ENCODE data around the gene PAH.

The PAH gene

GRCh38 chr12:102957339-102958050 lies 40.5 kb upstream of the PAH start, which contains the start of gene ASCL1:
Gene ASCL1 (plus strand): TSS chr12:102957674. CDS start chr12:102958245, 571 bp downstream.
- peak; percentile 74 for DNase-seq (ENCODE audit: low read depth)
- H3K4me3 ChIP-seq (ENCODE audit: low read depth, low read length) = peak within 1 kb of the TSS; percentile 71
- no peak for TF ChIP-seq CTCF (IDR thresholded peaks at IDR 0.05; ENCODE audit: insufficient read depth, low read depth, low read length, missing control alignments)

- peak overlapping the region; percentile 71 for H3K4me3 ChIP-seq (ENCODE audit: low read depth, low read length)
- TF ChIP-seq CTCF (IDR thresholded peaks at IDR 0.05; ENCODE audit: insufficient read depth, low read depth, low read length, missing control alignments) = no peak
- no peak for DNase-seq (ENCODE audit: low read depth)
Measured at GRCh38 chr12:102956738-102957327, 39.8 kb upstream of the PAH start.

GRCh38 chr12:102955926-102956737 lies 39.1 kb upstream of the PAH start:
- H3K4me3 ChIP-seq (ENCODE audit: low read depth, low read length) = no peak overlapping the region
- no peak for TF ChIP-seq CTCF (IDR thresholded peaks at IDR 0.05; ENCODE audit: insufficient read depth, low read depth, low read length, missing control alignments)
- DNase-seq (ENCODE audit: low read depth) = no peak

- no peak for DNase-seq (ENCODE audit: low read depth)
- no peak overlapping the region for H3K4me3 ChIP-seq (ENCODE audit: low read depth, low read length)
- TF ChIP-seq CTCF (IDR thresholded peaks at IDR 0.05; ENCODE audit: insufficient read depth, low read depth, low read length, missing control alignments) = no peak
Measured at GRCh38 chr12:102954134-102954533, 37.1 kb upstream of the PAH start.

GRCh38 chr12:102953221-102953620 lies 36.2 kb upstream of the PAH start:
- DNase-seq (ENCODE audit: low read depth) = no peak
- no peak overlapping the region for H3K4me3 ChIP-seq (ENCODE audit: low read depth, low read length)
- TF ChIP-seq CTCF (IDR thresholded peaks at IDR 0.05; ENCODE audit: insufficient read depth, low read depth, low read length, missing control alignments) = no peak

GRCh38 chr12:102951841-102952240 lies 34.8 kb upstream of the PAH start:
- TF ChIP-seq CTCF (IDR thresholded peaks at IDR 0.05; ENCODE audit: insufficient read depth, low read depth, low read length, missing control alignments) = no peak
- DNase-seq (ENCODE audit: low read depth) = no peak
- H3K4me3 ChIP-seq (ENCODE audit: low read depth, low read length) = no peak overlapping the region
